Subcutaneous adipose tissue (tissue), 4 donors: ENCODE measurements around the gene NEURL1B. TPM values are rescaled to one million over a fixed set of nuclear protein-coding genes. Genes with fewer than 3 reads are reported as not detected.

Experiments
- CTCF ChIP-seq: fragments of 450-650 bp; IDR thresholded peaks from one replicate; pipeline ENCODE4 v1.5.1; 2016; ENCODE audit warnings: low read depth, mild to moderate bottlenecking, control low read depth, antibody characterized with exemption, moderate library complexity
- total RNA-seq, 4 donors: library from RNA; depleted of rRNA; stranded (reverse); fragments of >200 nt; gene quantifications; one replicate each; pipeline ENCODE4 v1.1.0, GENCODE V29; 2016

NEURL1B gene
- total RNA-seq, 4 donors from 2014 or later: 4.9 to 38.4 (median 13.0) TPM

GRCh38 chr5:172648755-172649154, 7.7 kb downstream of the NEURL1B start:
- no peak for TF ChIP-seq CTCF

- no peak for TF ChIP-seq CTCF
Measured at GRCh38 chr5:172658391-172658790, 17.3 kb downstream of the NEURL1B start.

GRCh38 chr5:172658961-172659501, 18.0 kb downstream of the NEURL1B start:
- TF ChIP-seq CTCF: no peak

- TF ChIP-seq CTCF: no peak
Measured at GRCh38 chr5:172659570-172659908, 18.5 kb downstream of the NEURL1B start.

- no peak for TF ChIP-seq CTCF
Measured at GRCh38 chr5:172659909-172660628, 19.0 kb downstream of the NEURL1B start.

GRCh38 chr5:172660974-172661373, 19.9 kb downstream of the NEURL1B start:
- no peak for TF ChIP-seq CTCF

- TF ChIP-seq CTCF: no peak
Measured at GRCh38 chr5:172661526-172661925, 20.5 kb downstream of the NEURL1B start.
